T47D (cell line): ENCODE measurements around the gene CRELD2.

Source experiments
- DNase-seq, 2 experiments: peaks; one replicate each; pipeline versions ENCODE4 v3.0.0 to v3.0.0-alpha.2; 2011 to 2012; ENCODE audit warnings: low read depth in 1 of 2, low spot score in 1 of 2
- JUND ChIP-seq: IDR thresholded peaks from 2 replicates; pipeline ENCODE4 v1.6.1; 2012; ENCODE audit warnings: low read depth
- in situ Hi-C: cut with HindIII; loops from 2 replicates; pipeline ENCODE4 v1.10.0; 2016; ENCODE audit warnings: low sequenced_read_pairs, low pct_unique_long_range_greater_than_20kb

Gene CRELD2

DNA sequence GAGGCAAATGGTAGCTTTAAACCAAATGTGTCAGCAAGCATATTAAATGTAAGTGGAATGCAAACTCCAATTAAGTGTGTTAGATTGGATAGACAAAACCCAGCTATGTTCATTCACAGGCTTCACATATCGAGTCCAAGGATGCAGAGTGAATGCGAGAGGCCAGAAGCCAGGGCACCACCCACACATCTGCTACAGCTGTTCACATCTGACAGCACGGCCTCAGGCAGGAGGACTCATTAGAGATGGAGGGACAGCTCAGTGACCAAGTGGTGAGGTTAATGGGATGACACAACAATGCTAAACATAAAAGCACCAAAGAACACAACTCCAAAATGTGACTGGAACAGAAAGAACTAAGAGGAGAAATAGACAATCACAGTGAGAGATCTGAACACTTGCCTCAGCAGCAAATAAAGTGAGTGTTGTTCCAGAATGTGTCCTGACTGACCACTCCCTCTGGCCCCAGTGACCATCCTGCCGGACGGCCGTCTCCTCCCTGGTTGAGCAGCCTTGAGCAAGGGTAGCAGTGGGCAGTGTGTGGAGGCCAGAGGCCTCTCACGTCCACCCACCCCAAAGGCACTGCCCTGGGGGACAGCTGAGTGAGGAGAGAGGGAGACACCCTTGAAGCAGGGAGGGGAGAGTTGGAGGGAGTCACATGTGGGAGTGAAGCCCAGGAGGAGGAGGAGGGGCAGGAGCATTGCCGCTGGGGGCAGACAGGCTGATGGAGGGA lies 23.9 kb upstream of the CRELD2 start:
- no peak for DNase-seq
- no peak for TF ChIP-seq JUND
- in situ Hi-C loops = no loop called here

DNA sequence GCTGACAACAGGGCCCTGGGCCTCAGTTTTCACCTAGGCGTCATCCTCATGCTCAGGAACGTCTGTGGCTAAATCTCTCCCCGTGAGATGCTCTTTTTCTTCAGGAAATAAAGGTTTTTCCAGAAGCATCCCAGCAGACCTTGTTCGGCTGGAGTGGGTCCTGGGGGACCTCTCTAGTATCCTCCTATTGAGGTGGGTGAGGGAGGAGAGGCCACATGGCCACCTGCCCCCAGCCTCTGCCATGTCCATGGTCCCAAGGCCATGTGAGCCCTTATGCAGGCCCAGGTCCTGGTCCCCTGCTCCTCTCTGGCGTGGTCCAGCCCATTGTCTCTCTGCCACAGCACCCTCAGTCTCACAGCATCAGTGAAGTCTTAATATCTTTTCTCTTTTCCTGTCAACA lies 22.2 kb upstream of the CRELD2 start:
- DNase-seq = no peak
- in situ Hi-C loops = no loop called here

GRCh38 chr22:49897015-49897684 lies 21.3 kb upstream of the CRELD2 start:
- no peak for TF ChIP-seq JUND
- DNase-seq = no peak
- in situ Hi-C loops = no loop called here

More for the DNA sequence above, 22.2 kb upstream of the CRELD2 start:
- TF ChIP-seq JUND = no peak

DNA sequence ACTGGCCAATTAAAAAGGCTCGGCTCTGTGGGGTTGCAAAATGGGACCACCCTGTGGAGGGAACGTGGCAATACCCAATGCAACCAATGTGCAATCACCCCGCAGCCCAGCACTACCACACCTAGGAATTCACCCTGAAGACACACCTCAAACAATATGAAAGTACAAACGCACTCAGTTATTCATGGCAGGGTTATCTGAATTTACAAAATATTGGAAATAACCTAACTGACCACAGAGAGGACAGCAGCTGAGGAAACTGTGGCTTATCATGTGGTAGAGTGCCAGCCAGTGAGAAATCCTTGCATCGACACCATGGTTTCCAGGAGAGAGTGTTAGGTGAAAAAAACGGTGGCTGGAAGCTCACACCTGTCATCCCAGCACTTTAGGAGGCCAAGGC lies 18.9 kb upstream of the CRELD2 start:
- no peak for DNase-seq
- no peak for TF ChIP-seq JUND
- in situ Hi-C loops = no loop called here

GRCh38 chr22:49900441-49901230 lies 17.8 kb upstream of the CRELD2 start:
- no peak for DNase-seq
- in situ Hi-C loops = no loop called here
- no peak for TF ChIP-seq JUND

GRCh38 chr22:49901457-49901856 lies 17.0 kb upstream of the CRELD2 start:
- no peak for TF ChIP-seq JUND
- DNase-seq = no peak
- in situ Hi-C loops = no loop called here

- in situ Hi-C loops = no loop called here
- no peak for DNase-seq
- no peak for TF ChIP-seq JUND
Observed at GRCh38 chr22:49903322-49904039, 15.0 kb upstream of the CRELD2 start.

- DNase-seq = no peak
- TF ChIP-seq JUND = no peak
- in situ Hi-C loops = no loop called here
Observed at GRCh38 chr22:49904040-49904369, 14.4 kb upstream of the CRELD2 start.

DNA sequence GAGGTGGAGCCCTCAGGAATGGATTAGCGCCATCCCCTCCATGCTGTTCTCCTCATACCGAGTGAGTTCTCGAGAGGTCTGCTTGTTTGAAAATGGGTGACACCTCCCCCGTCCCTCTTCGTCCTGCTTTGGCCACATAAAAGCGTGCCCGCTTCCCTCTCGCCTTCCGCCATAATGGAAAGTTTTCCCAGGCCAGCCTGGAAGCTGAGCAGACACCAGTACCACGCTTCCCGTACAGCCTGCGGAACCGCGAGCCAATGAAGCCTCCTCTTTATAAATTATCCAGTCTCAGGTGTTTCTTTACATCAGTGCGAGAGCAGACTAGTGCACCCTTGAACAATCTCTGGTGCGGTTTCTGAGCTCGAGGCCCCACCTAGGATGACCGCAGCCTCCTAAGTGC lies 13.0 kb upstream of the CRELD2 start:
- in situ Hi-C loops = no loop called here
- DNase-seq = no peak
- no peak for TF ChIP-seq JUND

DNA sequence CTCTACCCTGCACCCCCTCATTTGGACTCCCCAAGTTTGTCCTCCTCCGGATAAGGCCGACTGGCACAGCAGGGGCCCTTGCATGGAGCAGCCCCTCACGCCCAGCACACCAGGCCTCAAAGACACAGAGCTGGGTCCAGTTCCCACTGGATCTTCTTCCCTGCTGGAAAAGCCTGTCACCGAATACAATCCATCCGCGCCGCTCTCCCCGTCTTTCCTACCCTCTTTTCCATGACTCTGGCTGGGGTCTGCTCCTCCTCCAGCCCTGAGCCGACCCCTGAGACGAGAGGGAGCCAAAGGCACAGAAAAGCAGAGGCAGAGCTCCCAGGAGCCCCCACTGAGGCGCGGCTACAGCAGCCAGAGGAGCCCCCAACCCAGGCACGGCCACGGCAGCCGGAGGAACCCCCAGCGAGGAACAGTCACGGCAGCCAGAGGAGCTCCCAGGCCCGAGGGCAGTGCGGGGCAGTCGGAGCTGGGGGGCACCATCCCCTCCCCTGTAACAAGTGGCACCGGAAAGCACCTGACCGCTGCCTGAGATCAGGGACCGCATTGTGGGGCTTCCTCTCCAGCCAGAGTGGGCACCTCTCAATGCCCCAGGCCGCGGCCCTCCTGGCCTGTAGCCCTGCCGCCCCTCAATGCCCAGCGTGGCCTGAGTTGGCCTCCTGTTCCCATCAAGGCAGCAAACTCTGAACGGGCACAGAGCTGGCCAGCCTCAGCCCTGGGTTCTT lies 12.2 kb upstream of the CRELD2 start:
- no peak for DNase-seq
- no peak for TF ChIP-seq JUND
- in situ Hi-C loops = no loop called here

DNA sequence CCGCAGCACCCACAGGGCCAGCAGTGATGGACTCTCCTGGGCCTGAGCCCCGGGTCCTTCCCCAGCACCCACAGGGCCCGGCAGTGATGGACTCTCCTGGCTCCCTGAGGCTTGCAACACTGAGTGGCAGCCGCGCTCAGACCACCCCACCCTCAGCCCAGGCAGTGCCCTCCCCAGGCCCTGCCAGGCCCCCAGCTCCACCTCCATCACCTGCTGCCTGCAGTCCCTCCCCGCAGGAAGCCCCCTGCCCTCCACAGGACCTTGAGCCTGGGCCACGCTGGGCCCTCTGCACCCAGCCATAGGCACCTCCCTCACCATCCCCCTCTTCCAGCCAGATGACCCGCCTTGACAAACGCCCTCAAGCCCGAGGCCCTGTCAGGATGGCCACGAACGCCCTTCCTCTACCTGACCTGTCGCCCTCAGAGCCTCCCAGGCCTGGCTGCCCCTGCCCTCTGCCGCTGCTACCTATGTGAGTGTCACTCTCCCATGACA lies 11.6 kb upstream of the CRELD2 start:
- in situ Hi-C loops = no loop called here
- no peak for TF ChIP-seq JUND
- DNase-seq = no peak

DNA sequence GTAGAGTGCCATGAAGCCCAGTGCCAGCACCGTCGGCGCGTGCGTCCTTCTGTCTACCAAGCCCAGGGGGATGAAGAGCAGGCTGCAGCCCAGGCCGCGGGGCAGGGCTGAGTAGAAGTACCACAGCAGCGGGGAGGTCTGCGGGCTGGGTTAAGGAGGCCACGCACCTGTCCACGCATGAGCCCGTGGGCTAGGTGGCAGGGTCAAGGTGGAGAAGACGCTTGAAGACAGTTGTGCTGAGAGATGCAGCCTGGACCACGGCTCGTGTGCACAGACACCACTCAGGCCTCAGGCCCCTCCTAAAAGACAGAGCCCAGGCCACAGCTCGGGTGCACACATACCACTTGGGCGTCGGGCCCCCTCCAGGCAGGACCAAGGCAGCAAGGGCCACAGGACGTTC lies 10.6 kb upstream of the CRELD2 start:
- no peak for TF ChIP-seq JUND
- DNase-seq = no peak
- in situ Hi-C loops = no loop called here
